AG08396 (cell line): ENCODE data around the gene DSC1.
"Not testable (repeated sequence)": the region's sequence is repeated elsewhere in the genome, so short reads cannot be mapped to it uniquely, and the experiment has no call there.

Experiments
- DNase-seq: peaks from one replicate; pipeline ENCODE4 v3.0.0; 2012; ENCODE audit warnings: low spot score, mixed read lengths

DSC1 gene, protein sequence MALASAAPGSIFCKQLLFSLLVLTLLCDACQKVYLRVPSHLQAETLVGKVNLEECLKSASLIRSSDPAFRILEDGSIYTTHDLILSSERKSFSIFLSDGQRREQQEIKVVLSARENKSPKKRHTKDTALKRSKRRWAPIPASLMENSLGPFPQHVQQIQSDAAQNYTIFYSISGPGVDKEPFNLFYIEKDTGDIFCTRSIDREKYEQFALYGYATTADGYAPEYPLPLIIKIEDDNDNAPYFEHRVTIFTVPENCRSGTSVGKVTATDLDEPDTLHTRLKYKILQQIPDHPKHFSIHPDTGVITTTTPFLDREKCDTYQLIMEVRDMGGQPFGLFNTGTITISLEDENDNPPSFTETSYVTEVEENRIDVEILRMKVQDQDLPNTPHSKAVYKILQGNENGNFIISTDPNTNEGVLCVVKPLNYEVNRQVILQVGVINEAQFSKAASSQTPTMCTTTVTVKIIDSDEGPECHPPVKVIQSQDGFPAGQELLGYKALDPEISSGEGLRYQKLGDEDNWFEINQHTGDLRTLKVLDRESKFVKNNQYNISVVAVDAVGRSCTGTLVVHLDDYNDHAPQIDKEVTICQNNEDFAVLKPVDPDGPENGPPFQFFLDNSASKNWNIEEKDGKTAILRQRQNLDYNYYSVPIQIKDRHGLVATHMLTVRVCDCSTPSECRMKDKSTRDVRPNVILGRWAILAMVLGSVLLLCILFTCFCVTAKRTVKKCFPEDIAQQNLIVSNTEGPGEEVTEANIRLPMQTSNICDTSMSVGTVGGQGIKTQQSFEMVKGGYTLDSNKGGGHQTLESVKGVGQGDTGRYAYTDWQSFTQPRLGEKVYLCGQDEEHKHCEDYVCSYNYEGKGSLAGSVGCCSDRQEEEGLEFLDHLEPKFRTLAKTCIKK

GRCh38 chr18:31162825-31163435 lies at the start of gene DSC1:
Gene DSC1, minus strand, starts transcription at chr18:31162856. Its CDS starts 262 bp downstream, at chr18:31162594.
- DNase-seq, result no peak

GRCh38 chr18:31211047-31211446 lies 48.4 kb upstream of the DSC1 start:
- no peak for DNase-seq

GRCh38 chr18:31209041-31209440 lies 46.4 kb upstream of the DSC1 start:
- no peak for DNase-seq

- no peak for DNase-seq
Observed at GRCh38 chr18:31207391-31207790, 44.7 kb upstream of the DSC1 start.

DNA sequence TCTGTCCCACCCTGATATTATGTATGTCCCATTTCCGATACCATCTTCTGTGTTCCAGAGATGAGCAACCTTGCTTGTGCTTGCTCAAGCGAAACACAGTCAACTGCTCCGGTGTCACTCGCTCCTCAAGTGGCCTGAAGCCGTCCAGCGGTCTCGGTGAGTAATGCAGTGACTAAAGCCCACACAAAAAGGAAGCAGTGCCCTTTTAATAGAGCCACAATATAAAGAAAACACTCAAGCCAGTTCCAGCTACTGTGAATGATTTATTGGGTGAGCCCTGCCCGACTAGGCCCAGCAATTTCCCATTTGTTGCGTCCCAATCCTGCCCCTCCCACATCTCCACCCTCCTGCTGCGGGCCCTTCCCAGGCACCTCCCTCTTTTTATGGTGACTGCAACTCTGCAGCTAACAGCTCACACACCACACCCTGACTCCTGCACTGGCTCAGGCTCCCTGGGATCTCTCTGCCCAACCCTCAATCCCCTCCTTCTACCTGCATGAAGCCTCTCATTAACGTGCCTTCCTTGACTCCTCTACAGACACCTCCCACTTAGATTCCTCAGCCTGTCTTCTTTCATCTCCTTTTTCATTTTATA lies 44.2 kb upstream of the DSC1 start:
- DNase-seq, result no peak

- DNase-seq, result no peak
Observed at GRCh38 chr18:31206071-31206470, 43.4 kb upstream of the DSC1 start.

DNA sequence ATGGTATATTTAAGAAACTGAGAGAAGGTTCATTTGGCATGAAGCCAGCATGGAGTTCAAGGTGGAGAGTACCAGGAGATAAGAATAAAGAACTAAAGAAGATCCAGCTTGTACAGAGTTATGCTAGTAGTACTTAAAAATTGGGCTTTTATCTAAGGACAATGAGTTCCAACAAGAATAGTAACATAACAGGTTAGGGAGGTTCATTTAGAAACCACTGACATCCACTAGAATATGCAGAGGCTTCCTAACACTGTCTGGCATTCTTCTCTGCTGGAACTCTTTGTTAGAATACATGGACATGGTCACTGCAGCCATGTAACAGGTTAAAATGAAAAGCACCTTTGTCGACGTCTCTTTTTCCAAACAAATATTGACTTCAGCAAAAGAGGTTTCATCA lies 42.6 kb upstream of the DSC1 start:
- DNase-seq, result no peak

DNA sequence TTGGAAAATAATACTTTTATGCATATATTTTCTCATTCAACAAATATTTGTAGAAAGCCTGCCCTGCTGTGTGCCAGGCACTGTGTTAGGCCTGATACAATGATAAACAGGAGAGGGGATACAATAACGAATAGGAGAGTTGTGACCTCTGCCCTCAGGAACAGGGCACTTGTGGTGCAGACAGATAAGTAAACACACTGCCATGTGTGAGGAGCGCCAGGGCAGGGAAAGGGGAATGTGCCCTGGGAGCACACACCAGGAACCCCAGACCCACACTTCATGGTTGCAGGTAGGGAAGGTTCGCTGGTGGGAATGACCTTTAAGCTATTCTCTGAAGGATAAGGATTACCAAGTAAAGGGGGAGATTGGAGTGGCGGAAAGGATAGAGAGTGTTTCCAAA lies 42.2 kb upstream of the DSC1 start:
- DNase-seq, result no peak

DNA sequence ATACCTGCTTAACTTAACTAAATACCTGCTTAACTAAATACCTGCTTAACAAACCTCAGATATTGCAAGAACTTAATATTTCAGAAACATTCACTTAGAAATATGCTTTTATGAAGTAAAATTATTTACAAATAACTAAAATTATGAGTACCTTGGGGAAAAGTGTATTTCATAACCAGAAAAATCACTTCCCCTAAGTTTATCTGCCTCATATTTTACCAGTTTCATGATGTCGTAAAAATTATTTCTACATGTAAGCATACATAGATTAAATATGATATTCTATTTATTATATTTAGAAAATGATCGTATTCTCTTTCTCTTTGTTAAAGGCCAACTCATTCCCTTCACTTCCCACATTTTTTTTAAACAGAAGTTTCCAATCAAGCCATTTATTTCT lies 41.5 kb upstream of the DSC1 start:
- no peak for DNase-seq

DNA sequence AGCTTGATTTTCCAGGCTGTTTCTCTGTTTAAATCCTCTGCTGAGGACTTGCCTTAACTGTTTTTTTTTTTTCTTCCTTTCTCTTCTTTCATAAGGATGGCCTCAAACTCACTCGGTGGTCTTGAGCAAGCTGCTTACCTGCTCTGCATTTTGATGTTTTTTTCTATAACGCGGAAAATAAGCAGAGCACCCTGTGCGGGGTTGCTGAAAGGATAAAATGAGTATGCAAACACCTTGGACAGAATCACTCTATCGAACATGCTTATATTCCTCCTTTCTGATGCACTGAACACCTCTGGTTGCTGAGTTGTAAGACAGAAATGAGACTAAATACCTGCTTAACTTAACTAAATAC lies 41.1 kb upstream of the DSC1 start:
- DNase-seq, result no peak

DNA sequence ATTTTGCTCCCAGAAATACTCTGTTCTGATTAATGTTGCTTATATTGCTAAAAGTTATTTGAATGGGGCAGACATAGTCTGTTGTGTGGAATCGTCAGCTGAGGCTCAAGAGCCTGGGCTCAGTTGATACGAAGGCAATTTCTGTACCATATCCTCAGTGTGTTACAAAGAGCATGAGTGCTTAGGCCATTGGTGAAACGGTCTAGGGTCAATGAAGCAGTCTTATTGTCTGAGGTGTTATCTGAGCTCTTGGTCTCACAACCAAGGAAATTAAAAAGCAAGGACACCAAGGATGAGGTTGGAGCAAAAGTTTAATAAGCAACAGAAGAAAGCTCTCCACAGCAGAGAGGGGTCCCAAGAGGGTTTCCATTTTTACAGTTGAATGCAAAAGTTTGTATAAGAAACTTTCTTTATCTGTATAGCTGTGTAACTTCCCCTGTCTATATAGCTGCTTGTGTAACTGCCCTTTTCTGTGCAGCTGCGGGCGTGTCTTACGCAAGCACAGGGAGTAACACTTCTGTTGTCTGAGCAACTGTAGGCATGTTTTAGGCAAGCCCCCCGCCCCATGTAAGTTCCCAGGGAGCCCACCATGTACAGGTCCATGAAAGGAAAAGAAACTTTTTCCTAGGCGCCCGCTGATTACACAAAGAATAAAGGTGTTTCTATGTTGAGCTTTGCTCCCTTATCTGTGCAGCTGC lies 40.6 kb upstream of the DSC1 start:
- DNase-seq, result no peak

DNA sequence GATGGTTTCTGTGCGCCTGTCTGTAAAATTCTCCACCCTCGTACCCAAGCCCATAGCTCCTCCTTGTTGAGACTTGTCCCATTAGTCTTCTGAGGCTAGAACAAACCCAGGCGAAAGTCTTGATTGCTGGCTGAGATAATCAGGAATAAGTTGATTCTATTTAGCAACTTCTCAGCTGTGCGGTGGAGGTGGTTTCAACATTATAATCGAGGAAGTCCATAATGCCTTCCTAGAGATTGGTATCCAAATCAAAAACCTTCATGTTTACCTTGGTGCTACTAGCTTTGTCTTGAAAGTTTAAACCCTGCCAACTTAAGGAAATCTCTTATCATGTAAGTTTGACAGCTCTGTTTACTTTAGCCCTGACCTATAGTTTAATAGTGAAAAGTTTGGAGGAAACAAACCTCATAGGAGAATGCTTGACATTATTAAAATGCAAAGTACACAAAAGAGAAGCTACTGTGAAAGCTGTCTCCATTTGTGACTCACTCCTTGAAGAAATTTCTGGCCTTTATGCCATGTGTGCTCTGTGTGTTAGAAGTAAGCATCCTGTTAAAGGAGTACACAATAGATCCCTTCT lies 36.6 kb upstream of the DSC1 start:
- no peak for DNase-seq

DNA sequence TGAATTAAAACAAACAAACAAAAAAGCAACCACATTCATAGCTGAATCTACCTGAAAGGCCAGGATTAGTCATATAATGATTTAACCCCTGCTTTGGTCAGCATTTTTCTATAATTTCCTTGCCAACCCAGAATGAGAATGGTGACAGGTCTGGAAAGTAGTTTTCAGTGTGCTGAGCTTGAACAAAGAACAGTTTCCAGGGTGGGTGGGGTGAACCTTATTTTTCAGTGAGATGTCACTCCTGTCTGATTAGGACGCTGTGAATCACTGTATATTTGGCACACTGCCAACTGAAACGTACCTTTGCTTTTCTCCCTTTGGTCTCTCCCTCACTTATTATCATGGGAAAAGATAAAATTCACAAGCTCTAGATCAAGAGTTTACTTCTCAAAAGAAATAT lies 35.0 kb upstream of the DSC1 start:
- DNase-seq, result no peak

- no peak for DNase-seq
Observed at GRCh38 chr18:31195063-31195462, 32.4 kb upstream of the DSC1 start.

- DNase-seq, result no peak
Observed at GRCh38 chr18:31192086-31192776, 29.6 kb upstream of the DSC1 start.

GRCh38 chr18:31190919-31191318 lies 28.3 kb upstream of the DSC1 start:
- no peak for DNase-seq

- no peak for DNase-seq
Observed at GRCh38 chr18:31189757-31190156, 27.1 kb upstream of the DSC1 start.

DNA sequence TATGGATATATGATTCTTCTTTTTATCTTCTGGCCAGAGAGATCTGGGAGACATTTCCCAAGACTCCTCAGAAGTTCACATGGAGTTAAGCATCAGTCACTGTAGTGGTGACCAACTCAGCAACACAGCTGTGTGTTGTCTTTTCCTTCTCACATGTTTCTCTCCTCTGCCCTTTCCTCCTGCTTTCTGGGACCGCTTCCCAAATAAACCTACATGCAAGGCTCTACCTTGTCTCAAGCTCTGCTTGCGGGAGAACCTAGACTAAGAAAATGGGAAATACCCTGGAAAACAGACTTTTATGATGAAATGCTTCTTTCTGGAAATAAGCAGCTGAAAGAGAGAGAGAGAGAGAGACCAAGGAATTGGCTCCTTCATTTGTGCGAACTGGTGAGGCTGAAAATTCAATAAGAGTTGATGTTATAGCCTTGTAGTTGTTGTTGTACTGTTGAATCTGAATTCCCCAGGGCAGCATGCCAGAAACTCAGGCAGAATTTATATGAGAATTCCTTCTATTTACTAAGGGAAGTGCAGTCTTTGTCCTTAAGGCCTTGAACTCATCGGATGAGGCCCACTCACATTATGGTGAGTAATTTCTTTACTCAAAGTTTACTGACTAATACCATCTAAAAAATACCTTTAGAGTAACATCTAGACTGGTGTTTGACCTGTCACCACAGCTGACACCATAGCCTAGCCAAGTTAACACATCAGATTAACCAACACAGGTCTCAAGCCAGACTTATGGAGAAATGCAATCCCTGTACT lies 22.7 kb upstream of the DSC1 start:
- DNase-seq, result no peak

DNA sequence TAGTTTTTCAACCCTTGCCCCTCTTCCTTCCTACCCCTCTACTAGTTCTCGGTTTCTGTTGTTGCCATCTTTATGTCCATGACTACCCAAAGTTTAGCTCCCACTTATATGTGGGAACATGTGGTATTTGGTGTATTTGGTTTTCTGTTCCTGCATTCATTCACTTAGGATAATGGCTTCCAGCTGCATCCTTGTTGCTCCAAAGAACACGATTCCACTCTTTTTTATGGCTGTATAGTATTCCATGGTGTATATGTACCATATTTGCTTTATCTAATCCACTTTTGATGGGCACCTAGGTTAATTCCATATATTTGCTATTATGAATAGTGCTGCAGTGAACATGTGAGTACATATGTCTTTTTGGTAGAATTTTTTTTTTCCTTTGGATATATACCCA lies 20.6 kb upstream of the DSC1 start:
- DNase-seq, result no peak

DNA sequence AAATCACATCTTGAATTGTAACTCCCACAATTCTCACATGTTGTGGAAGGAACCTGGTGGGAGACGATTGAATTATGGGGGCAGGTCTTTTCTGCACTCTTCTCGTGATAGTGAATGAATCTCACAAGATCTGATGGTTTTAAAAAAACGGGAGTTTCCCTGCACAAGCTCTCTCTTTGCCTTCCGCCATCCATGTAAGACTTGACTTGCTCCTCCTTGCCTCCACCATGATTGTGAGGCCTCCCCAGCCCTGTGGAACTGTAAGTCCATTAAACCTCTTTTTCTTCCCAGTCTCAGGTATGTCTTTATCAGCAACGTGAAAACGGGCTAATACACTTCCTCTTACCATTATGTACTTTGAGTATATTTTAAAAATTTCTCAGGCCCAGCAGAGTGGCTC lies 14.7 kb upstream of the DSC1 start:
- not testable (repeated sequence) for DNase-seq
